ENCODE results near the gene FAM167B. TPM values are rescaled to one million over a fixed set of nuclear protein-coding genes. Genes with fewer than 3 reads are reported as not detected.

Gene FAM167B
- total RNA-seq, 2 donors from 2014 or later = 0.60 to 0.72 TPM

- DNase-seq (peak; percentile 33 to 55 (median 36)), ATAC-seq (peak; percentile 92)
- peak overlapping the region; percentile 84 for H3K27ac Mint-ChIP-seq
- no peak overlapping the region for H3K4me3 Mint-ChIP-seq
- no peaks in the 10 kb centered on the region for H3K9me3 ChIP-seq (ENCODE audit: control insufficient read depth, low read length, poor library complexity, severe bottlenecking)
- H3K36me3 Mint-ChIP-seq (ENCODE audit: low read depth) = no peaks in the 10 kb centered on the region
- no peaks in the 10 kb centered on the region for H3K27me3 Mint-ChIP-seq
- peaks cover 11% of the 10 kb centered on the region for H3K4me1 Mint-ChIP-seq
Observed at GRCh38 chr1:32215629-32216480, 31.2 kb upstream of the FAM167B start.

- H3K4me3 Mint-ChIP-seq = no peak overlapping the region
- ATAC-seq (no peak), DNase-seq (no peak)
- H3K27ac Mint-ChIP-seq = peak overlapping the region; percentile 84
- peaks cover 15% of the 10 kb centered on the region for H3K4me1 Mint-ChIP-seq
- no peaks in the 10 kb centered on the region for H3K27me3 Mint-ChIP-seq
- no peaks in the 10 kb centered on the region for H3K36me3 Mint-ChIP-seq (ENCODE audit: low read depth)
- no peaks in the 10 kb centered on the region for H3K9me3 ChIP-seq (ENCODE audit: control insufficient read depth, low read length, poor library complexity, severe bottlenecking)
Observed at GRCh38 chr1:32216566-32216965, 30.5 kb upstream of the FAM167B start.

- no peak overlapping the region for H3K27ac Mint-ChIP-seq
- no peak for DNase-seq
- no peak overlapping the region for H3K4me3 Mint-ChIP-seq
- H3K27me3 Mint-ChIP-seq = no peaks in the 10 kb centered on the region
- no peak for ATAC-seq
- no peaks in the 10 kb centered on the region for H3K9me3 ChIP-seq (ENCODE audit: control insufficient read depth, low read length, poor library complexity, severe bottlenecking)
- peaks cover 19% of the 10 kb centered on the region for H3K4me1 Mint-ChIP-seq
- H3K36me3 Mint-ChIP-seq (ENCODE audit: low read depth) = no peaks in the 10 kb centered on the region
Observed at GRCh38 chr1:32219022-32219421, 28.0 kb upstream of the FAM167B start.

DNA sequence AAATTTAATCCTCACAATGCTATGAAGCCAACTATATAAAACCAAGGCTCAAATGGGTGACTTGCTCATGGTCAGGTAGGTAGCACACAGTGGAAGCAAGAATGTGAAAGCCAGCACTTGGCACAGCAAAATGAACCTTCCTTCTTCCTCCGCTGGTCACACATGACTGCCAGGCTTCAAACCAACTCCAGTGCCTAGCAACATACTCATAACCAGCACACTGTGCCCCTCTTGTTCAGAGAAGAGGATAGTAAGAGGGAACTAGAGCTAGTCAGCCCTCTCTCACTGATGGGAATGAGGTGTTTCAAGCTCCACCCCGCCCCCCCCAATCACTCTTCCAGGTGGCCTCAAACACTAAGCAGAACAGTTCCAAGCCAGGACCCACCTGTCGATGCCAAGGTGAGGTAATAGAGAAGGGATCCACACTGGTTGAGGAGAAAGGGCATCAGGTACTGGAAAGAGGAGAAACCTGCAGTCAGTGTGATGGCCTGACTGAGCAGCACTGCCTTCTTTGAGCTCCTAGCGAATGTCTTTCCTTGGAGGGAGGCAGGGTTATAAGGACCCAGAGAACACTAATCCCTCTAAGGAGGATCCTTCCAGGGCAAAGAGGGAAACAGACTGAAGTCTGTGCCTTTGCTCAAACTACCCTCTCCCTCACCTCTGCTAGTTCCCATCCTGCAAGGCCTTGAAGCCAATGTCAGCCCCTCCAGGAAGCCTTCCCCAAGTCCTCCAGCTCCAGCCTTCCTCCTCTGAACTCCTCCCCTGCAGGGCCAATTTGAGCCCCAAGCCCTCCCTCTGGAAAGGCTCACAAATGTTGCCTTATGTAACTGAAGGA lies 26.1 kb upstream of the FAM167B start:
- H3K4me1 Mint-ChIP-seq = peaks cover 21% of the 10 kb centered on the region
- H3K4me3 Mint-ChIP-seq = peak overlapping the region; percentile 92
- no peaks in the 10 kb centered on the region for H3K36me3 Mint-ChIP-seq (ENCODE audit: low read depth)
- H3K27ac Mint-ChIP-seq = peak overlapping the region; percentile 95
- DNase-seq (no peak), ATAC-seq (no peak)
- no peaks in the 10 kb centered on the region for H3K27me3 Mint-ChIP-seq
- no peaks in the 10 kb centered on the region for H3K9me3 ChIP-seq (ENCODE audit: control insufficient read depth, low read length, poor library complexity, severe bottlenecking)

GRCh38 chr1:32221581-32221979 lies 25.4 kb upstream of the FAM167B start:
- DNase-seq (no peak), ATAC-seq (no peak)
- Mint-ChIP-seq H3K27ac (peak overlapping the region; percentile 95), H3K4me3 (peak overlapping the region; percentile 92), H3K27me3 (no peaks in the 10 kb centered on the region), H3K36me3 (ENCODE audit: low read depth) (no peaks in the 10 kb centered on the region), H3K4me1 (peaks cover 17% of the 10 kb centered on the region)
- H3K9me3 ChIP-seq (ENCODE audit: control insufficient read depth, low read length, poor library complexity, severe bottlenecking) = no peaks in the 10 kb centered on the region

DNA sequence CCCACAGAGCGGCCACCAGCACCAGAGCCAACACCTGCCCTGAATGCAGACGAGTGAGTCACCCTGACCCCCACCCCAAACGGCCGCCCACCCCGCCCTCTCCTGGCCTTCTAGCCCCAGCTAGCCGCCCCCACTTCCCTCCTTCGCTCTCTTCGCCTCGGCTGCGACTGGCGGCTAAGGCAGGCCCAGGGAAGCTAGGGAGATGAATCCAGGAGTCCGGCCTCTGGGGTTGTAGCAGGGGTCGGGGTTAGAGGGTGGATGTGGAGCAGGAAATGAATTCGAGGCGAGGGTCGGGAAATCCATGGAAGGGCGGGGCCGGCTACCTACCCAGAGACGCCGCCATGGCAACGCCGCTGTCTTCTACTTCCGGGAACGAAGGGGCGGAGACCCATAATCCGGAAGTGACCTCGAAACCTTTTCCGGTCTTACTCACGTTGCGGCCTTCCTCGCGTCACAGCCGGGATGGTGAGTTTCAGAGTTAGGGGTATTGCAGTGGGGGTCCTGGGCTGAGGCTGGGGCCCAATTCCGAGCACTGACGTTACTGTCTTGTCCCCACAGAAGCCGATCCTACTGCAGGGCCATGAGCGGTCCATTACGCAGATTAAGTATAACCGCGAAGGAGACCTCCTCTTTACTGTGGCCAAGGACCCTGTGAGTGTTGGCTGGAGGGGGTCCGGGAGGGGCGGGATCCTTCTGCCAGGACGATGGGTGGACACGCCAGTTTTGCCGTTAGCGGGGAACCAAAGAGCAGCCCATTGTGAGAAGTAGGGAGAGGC lies 24.9 kb upstream of the FAM167B start, which contains the start of the genes EIF3I and TMEM234:
EIF3I (plus strand) TSS at position 428 of the 776 bp plus-strand sequence; CDS start at position 463, 35 bp downstream.
TMEM234 (minus strand) TSS at position 374 of the 776 bp plus-strand sequence; CDS start at position 343, 31 bp downstream.
- Mint-ChIP-seq H3K4me3 (peak within 1 kb of the TSS; percentile 92), H3K36me3 (ENCODE audit: low read depth) (no peaks in the 10 kb centered on the region), H3K27ac (peak within 1 kb of the TSS; percentile 95), H3K4me1 (peaks cover 17% of the 10 kb centered on the region), H3K27me3 (no peaks in the 10 kb centered on the region)
- DNase-seq = peak; percentile 78 to 84 (median 78)
- peak; percentile 95 for ATAC-seq
- H3K9me3 ChIP-seq (ENCODE audit: control insufficient read depth, low read length, poor library complexity, severe bottlenecking) = no peaks in the 10 kb centered on the region

GRCh38 chr1:32223683-32224082 lies 23.3 kb upstream of the FAM167B start:
- no peaks in the 10 kb centered on the region for H3K9me3 ChIP-seq (ENCODE audit: control insufficient read depth, low read length, poor library complexity, severe bottlenecking)
- H3K4me1 Mint-ChIP-seq = peaks cover 27% of the 10 kb centered on the region
- H3K4me3 Mint-ChIP-seq = peak overlapping the region; percentile 92
- ATAC-seq = no peak
- H3K36me3 Mint-ChIP-seq (ENCODE audit: low read depth) = peaks cover 3% of the 10 kb centered on the region
- peak overlapping the region; percentile 95 for H3K27ac Mint-ChIP-seq
- no peak for DNase-seq
- no peaks in the 10 kb centered on the region for H3K27me3 Mint-ChIP-seq

DNA sequence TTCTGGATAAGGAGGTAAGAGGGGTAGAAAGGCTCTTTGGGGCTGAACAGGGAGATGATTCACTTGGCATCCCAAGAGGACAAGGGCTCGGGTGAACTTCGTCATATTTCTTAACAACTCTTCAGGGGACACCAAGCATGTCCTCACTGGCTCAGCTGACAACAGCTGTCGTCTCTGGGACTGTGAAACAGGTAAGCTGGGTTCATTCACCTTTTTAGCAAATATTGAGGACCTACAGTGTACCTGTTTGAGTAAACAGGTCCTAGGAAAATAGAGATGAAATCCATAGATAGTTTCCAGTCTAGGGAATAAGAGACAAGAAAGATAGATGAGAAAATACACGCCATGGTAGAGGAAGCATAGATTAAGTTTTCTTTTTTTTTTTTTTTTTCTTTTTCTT lies 22.7 kb upstream of the FAM167B start:
- Mint-ChIP-seq H3K4me1 (peaks cover 28% of the 10 kb centered on the region), H3K27ac (peak overlapping the region; percentile 95), H3K36me3 (ENCODE audit: low read depth) (peaks cover 3% of the 10 kb centered on the region), H3K27me3 (no peaks in the 10 kb centered on the region), H3K4me3 (peak overlapping the region; percentile 92)
- no peaks in the 10 kb centered on the region for H3K9me3 ChIP-seq (ENCODE audit: control insufficient read depth, low read length, poor library complexity, severe bottlenecking)
- ATAC-seq (no peak), DNase-seq (no peak)

GRCh38 chr1:32228771-32229170 lies 18.3 kb upstream of the FAM167B start:
- H3K27ac Mint-ChIP-seq = peak overlapping the region; percentile 77
- no peak overlapping the region for H3K4me3 Mint-ChIP-seq
- no peaks in the 10 kb centered on the region for H3K27me3 Mint-ChIP-seq
- no peaks in the 10 kb centered on the region for H3K9me3 ChIP-seq (ENCODE audit: control insufficient read depth, low read length, poor library complexity, severe bottlenecking)
- peaks cover 23% of the 10 kb centered on the region for H3K4me1 Mint-ChIP-seq
- ATAC-seq = no peak
- peaks cover 3% of the 10 kb centered on the region for H3K36me3 Mint-ChIP-seq (ENCODE audit: low read depth)
- no peak for DNase-seq

GRCh38 chr1:32231843-32232432 lies 15.1 kb upstream of the FAM167B start:
- H3K9me3 ChIP-seq (ENCODE audit: control insufficient read depth, low read length, poor library complexity, severe bottlenecking) = no peaks in the 10 kb centered on the region
- ATAC-seq (no peak), DNase-seq (no peak)
- Mint-ChIP-seq H3K36me3 (ENCODE audit: low read depth) (peaks cover 3% of the 10 kb centered on the region), H3K27me3 (no peaks in the 10 kb centered on the region), H3K4me3 (no peak overlapping the region), H3K4me1 (peaks cover 16% of the 10 kb centered on the region), H3K27ac (peak overlapping the region; percentile 73)

DNA sequence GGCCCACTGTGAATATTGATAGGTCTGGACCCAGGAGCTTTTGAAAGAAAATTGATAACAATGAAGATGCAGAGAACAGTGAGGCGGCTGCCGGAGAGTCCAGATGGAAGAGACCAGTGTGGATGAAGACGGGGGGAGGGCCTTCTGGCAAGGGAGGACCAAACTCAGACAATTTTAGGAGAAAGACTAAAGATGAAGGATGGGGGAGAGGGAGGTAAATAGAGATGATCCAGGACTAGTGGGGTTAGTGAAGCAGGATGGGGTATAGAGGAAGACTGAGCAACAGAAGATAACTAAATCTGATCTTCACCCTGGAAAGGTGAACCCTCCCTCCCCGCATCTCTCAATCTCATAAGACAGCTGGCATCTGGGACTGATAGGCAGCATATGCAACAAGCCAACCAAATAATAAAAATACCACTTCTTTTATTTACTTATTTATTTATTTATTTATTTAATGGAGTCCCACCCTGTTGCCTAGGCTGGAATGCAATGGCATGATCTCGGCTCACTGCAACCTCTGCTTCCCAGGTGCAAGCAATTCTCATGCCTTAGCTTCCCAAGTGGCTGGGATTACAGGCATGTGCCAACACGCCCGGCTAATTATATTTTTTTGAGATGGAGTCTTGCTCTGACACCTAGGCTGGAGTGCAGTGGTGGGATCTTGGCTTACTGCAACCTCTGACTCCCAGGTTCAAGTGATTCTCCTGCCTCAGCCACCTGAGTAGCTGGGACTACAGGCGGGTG lies 14.3 kb upstream of the FAM167B start:
- peaks cover 14% of the 10 kb centered on the region for H3K4me1 Mint-ChIP-seq
- no peaks in the 10 kb centered on the region for H3K27me3 Mint-ChIP-seq
- H3K9me3 ChIP-seq (ENCODE audit: control insufficient read depth, low read length, poor library complexity, severe bottlenecking) = no peaks in the 10 kb centered on the region
- H3K36me3 Mint-ChIP-seq (ENCODE audit: low read depth) = peaks cover 2% of the 10 kb centered on the region
- peak overlapping the region; percentile 73 for H3K27ac Mint-ChIP-seq
- no peak for ATAC-seq
- H3K4me3 Mint-ChIP-seq = no peak overlapping the region
- DNase-seq = no peak

GRCh38 chr1:32234792-32235191 lies 12.2 kb upstream of the FAM167B start:
- ATAC-seq = no peak
- Mint-ChIP-seq H3K4me3 (no peak overlapping the region), H3K36me3 (ENCODE audit: low read depth) (no peaks in the 10 kb centered on the region), H3K4me1 (peaks cover 8% of the 10 kb centered on the region), H3K27me3 (no peaks in the 10 kb centered on the region), H3K27ac (no peak overlapping the region)
- no peak for DNase-seq
- H3K9me3 ChIP-seq (ENCODE audit: control insufficient read depth, low read length, poor library complexity, severe bottlenecking) = no peaks in the 10 kb centered on the region
